ENCODE data around the gene MCRIP2. TPM values are rescaled to one million over a fixed set of nuclear protein-coding genes. Genes with fewer than 3 reads are reported as not detected.

The MCRIP2 gene
- polyA plus RNA-seq, 1 donor from 2014 or later = 29.1 TPM

GRCh38 chr16:666572-666971 is 24.9 kb downstream of the MCRIP2 start:
- no peaks in the 10 kb centered on the region for H4K20me1 ChIP-seq (ENCODE audit: insufficient read depth)

GRCh38 chr16:667113-667779 is 25.6 kb downstream of the MCRIP2 start:
- Histone ChIP-seq H4K20me1 (ENCODE audit: insufficient read depth) (no peaks in the 10 kb centered on the region), H3K9me3 (ENCODE audit: low read length) (no peaks in the 10 kb centered on the region), H3K9me2 (ENCODE audit: insufficient read depth, low read length) (no peaks in the 10 kb centered on the region), H3K27me3 (ENCODE audit: insufficient read depth, low read depth, low read length) (no peaks in the 10 kb centered on the region), H2AFZ (ENCODE audit: low read depth, low read length) (no peak overlapping the region), H3K9ac (ENCODE audit: low read length) (peak overlapping the region; percentile 37), H3K27ac (ENCODE audit: low read length) (no peak overlapping the region), H3K79me2 (replicated peaks; ENCODE audit: insufficient read depth, low read length) (peaks cover 9% of the 10 kb centered on the region), H3K36me3 (ENCODE audit: insufficient read depth, low read length) (no peaks in the 10 kb centered on the region), H3K4me3 (ENCODE audit: low read length) (peak overlapping the region; percentile 98), H3K4me2 (ENCODE audit: low read length) (no peak overlapping the region), H3F3A (ENCODE audit: insufficient read depth, low read length, poor library complexity, severe bottlenecking) (no peaks in the 10 kb centered on the region)
- TF ChIP-seq MXI1 (conservative IDR thresholded peaks at IDR 0.05; ENCODE audit: poor library complexity, severe bottlenecking) (no peak), SMC3 (conservative IDR thresholded peaks at IDR 0.05; ENCODE audit: poor library complexity) (no peak), EZH2 (IDR thresholded peaks at IDR 0.05; ENCODE audit: borderline replicate concordance, insufficient read depth, low read length, poor library complexity, severe bottlenecking) (no peak), RAD21 (conservative IDR thresholded peaks at IDR 0.05) (no peak), CTCF (IDR thresholded peaks at IDR 0.05; ENCODE audit: poor library complexity, severe bottlenecking) (no peak), REST (IDR thresholded peaks at IDR 0.05; ENCODE audit: borderline replicate concordance) (no peak)

More at GRCh38 chr16:666572-666971, 24.9 kb downstream of the MCRIP2 start:
- no peak overlapping the region for H3K4me2 ChIP-seq (ENCODE audit: low read length)
- peaks cover 9% of the 10 kb centered on the region for H3K79me2 ChIP-seq (replicated peaks; ENCODE audit: insufficient read depth, low read length)
- H2AFZ ChIP-seq (ENCODE audit: low read depth, low read length) = no peak overlapping the region
- H3F3A ChIP-seq (ENCODE audit: insufficient read depth, low read length, poor library complexity, severe bottlenecking) = no peaks in the 10 kb centered on the region
- no peaks in the 10 kb centered on the region for H3K9me3 ChIP-seq (ENCODE audit: low read length)
- TF ChIP-seq EZH2 (IDR thresholded peaks at IDR 0.05; ENCODE audit: borderline replicate concordance, insufficient read depth, low read length, poor library complexity, severe bottlenecking) (no peak), CTCF (IDR thresholded peaks at IDR 0.05; ENCODE audit: poor library complexity, severe bottlenecking) (no peak), RAD21 (conservative IDR thresholded peaks at IDR 0.05) (no peak), MXI1 (conservative IDR thresholded peaks at IDR 0.05; ENCODE audit: poor library complexity, severe bottlenecking) (no peak)
- H3K27me3 ChIP-seq (ENCODE audit: insufficient read depth, low read depth, low read length) = no peaks in the 10 kb centered on the region
- H3K36me3 ChIP-seq (ENCODE audit: insufficient read depth, low read length) = no peaks in the 10 kb centered on the region
- H3K4me3 ChIP-seq (ENCODE audit: low read length) = no peak overlapping the region
- no peak overlapping the region for H3K27ac ChIP-seq (ENCODE audit: low read length)
- H3K9me2 ChIP-seq (ENCODE audit: insufficient read depth, low read length) = no peaks in the 10 kb centered on the region
- no peak overlapping the region for H3K9ac ChIP-seq (ENCODE audit: low read length)

All from neural cell (in vitro differentiated cells).